Stimulated activated CD4-positive, alpha-beta T cell treated with anti-CD3 and anti-CD28 coated beads, Interleukin-4, amount 100 ng/mL, for 24 hours (primary cell): Measurements from ENCODE around the gene FAM136A.
"Not testable (repeated sequence)": the region's sequence is repeated elsewhere in the genome, so short reads cannot be mapped to it uniquely, and the experiment has no call there.

Experiments used
- DNase-seq: peaks from one replicate; pipeline ENCODE4 v3.0.0-alpha.2; 2020

The FAM136A gene

GRCh38 chr2:70283500-70284191, 18.2 kb downstream of the FAM136A start:
- DNase-seq: no peak

GRCh38 chr2:70282439-70282838, 19.4 kb downstream of the FAM136A start:
- no peak for DNase-seq

- DNase-seq: no peak
These were observed 21.5 kb downstream of the FAM136A start for GRCh38 chr2:70280242-70280798.

GRCh38 chr2:70270323-70270722, 31.5 kb downstream of the FAM136A start:
- DNase-seq: no peak

GRCh38 chr2:70269422-70270302, 32.2 kb downstream of the FAM136A start:
- not testable (repeated sequence) for DNase-seq

GRCh38 chr2:70266925-70267324, 34.9 kb downstream of the FAM136A start:
- not testable (repeated sequence) for DNase-seq

GRCh38 chr2:70261501-70261900, 40.4 kb downstream of the FAM136A start:
- DNase-seq: no peak

- DNase-seq: no peak
These were observed 43.4 kb downstream of the FAM136A start for GRCh38 chr2:70258532-70258875.

GRCh38 chr2:70255637-70256314, 46.1 kb downstream of the FAM136A start:
- DNase-seq: no peak

- no peak for DNase-seq
These were observed 51.4 kb downstream of the FAM136A start for GRCh38 chr2:70250434-70250833.

GRCh38 chr2:70248181-70248847, 53.6 kb downstream of the FAM136A start, which contains the start of gene TIA1:
Gene TIA1 (minus strand): TSS chr2:70248628. CDS start chr2:70248430, 198 bp downstream.
- peak; percentile 99 for DNase-seq

- no peak for DNase-seq
These were observed 54.3 kb downstream of the FAM136A start for GRCh38 chr2:70247364-70248180.
